ENCODE results near the gene ANKRD6.

DNA sequence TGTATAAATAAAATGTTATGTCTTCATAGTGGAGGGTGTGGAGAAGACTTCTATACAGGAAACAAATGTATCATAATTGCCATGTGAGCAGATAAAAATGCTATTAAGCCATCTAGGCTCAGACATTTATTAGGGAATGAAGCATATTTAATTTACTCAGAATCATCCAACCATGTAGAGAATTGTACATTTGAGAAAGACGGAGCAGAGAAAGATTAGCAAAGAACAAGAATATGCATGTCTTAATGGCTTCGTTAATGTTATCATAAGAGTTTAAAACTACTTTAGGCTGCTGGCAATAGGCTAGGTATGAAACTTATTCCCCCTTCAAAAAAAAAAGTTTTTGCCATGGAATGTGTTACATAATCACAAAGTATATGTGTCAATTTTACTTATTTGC lies 6.1 kb downstream of the ANKRD6 start:
- TF ChIP-seq, protein P1, sequence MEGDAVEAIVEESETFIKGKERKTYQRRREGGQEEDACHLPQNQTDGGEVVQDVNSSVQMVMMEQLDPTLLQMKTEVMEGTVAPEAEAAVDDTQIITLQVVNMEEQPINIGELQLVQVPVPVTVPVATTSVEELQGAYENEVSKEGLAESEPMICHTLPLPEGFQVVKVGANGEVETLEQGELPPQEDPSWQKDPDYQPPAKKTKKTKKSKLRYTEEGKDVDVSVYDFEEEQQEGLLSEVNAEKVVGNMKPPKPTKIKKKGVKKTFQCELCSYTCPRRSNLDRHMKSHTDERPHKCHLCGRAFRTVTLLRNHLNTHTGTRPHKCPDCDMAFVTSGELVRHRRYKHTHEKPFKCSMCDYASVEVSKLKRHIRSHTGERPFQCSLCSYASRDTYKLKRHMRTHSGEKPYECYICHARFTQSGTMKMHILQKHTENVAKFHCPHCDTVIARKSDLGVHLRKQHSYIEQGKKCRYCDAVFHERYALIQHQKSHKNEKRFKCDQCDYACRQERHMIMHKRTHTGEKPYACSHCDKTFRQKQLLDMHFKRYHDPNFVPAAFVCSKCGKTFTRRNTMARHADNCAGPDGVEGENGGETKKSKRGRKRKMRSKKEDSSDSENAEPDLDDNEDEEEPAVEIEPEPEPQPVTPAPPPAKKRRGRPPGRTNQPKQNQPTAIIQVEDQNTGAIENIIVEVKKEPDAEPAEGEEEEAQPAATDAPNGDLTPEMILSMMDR (IDR thresholded peaks at IDR 0.05) = no peak
- TF ChIP-seq FOXK1 (CRISPR knock-in tag; IDR thresholded peaks at IDR 0.05) = no peak
- TF ChIP-seq MXD4 (CRISPR knock-in tag; IDR thresholded peaks at IDR 0.05; ENCODE audit: borderline replicate concordance) = no peak
- TF ChIP-seq, protein P2, sequence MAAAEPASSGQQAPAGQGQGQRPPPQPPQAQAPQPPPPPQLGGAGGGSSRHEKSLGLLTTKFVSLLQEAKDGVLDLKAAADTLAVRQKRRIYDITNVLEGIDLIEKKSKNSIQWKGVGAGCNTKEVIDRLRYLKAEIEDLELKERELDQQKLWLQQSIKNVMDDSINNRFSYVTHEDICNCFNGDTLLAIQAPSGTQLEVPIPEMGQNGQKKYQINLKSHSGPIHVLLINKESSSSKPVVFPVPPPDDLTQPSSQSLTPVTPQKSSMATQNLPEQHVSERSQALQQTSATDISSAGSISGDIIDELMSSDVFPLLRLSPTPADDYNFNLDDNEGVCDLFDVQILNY (CRISPR knock-in tag; IDR thresholded peaks at IDR 0.05) = no peak
- TF ChIP-seq, protein P3, sequence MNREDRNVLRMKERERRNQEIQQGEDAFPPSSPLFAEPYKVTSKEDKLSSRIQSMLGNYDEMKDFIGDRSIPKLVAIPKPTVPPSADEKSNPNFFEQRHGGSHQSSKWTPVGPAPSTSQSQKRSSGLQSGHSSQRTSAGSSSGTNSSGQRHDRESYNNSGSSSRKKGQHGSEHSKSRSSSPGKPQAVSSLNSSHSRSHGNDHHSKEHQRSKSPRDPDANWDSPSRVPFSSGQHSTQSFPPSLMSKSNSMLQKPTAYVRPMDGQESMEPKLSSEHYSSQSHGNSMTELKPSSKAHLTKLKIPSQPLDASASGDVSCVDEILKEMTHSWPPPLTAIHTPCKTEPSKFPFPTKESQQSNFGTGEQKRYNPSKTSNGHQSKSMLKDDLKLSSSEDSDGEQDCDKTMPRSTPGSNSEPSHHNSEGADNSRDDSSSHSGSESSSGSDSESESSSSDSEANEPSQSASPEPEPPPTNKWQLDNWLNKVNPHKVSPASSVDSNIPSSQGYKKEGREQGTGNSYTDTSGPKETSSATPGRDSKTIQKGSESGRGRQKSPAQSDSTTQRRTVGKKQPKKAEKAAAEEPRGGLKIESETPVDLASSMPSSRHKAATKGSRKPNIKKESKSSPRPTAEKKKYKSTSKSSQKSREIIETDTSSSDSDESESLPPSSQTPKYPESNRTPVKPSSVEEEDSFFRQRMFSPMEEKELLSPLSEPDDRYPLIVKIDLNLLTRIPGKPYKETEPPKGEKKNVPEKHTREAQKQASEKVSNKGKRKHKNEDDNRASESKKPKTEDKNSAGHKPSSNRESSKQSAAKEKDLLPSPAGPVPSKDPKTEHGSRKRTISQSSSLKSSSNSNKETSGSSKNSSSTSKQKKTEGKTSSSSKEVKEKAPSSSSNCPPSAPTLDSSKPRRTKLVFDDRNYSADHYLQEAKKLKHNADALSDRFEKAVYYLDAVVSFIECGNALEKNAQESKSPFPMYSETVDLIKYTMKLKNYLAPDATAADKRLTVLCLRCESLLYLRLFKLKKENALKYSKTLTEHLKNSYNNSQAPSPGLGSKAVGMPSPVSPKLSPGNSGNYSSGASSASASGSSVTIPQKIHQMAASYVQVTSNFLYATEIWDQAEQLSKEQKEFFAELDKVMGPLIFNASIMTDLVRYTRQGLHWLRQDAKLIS (CRISPR knock-in tag; IDR thresholded peaks at IDR 0.05; ENCODE audit: borderline replicate concordance) = no peak
